SK-N-SH treated with all-trans-retinoic acid at 6 μM for 48 hours (cell line): ENCODE results near the gene ENOSF1.

Experiments
- ARNTL ChIP-seq: fragments of 450-650 bp; formaldehyde crosslinking; IDR thresholded peaks from 2 replicates; pipeline ENCODE4 v1.5.0; 2020; ENCODE audit warnings: low read depth, mild to moderate bottlenecking, moderate library complexity, borderline replicate concordance
- BACH2 ChIP-seq: fragments of 250-450 bp; sonication (Bioruptor Pico); IDR thresholded peaks from 2 replicates; pipeline ENCODE4 v1.9.0; 2021; ENCODE audit warnings: mild to moderate bottlenecking, borderline replicate concordance
- CREB5 ChIP-seq: fragments of 250-450 bp; sonication (Bioruptor Pico); IDR thresholded peaks from 2 replicates; pipeline ENCODE4 v1.5.1; 2020; ENCODE audit warnings: low read depth, mild to moderate bottlenecking, moderate library complexity
- ESRRG ChIP-seq: fragments of 250-450 bp; sonication (Bioruptor Pico); IDR thresholded peaks from 2 replicates; pipeline ENCODE4 v1.6.1; 2021; ENCODE audit warnings: mild to moderate bottlenecking
- PPARA ChIP-seq: fragments of 250-450 bp; sonication (Bioruptor Pico); IDR thresholded peaks from 2 replicates; pipeline ENCODE4 v1.5.0; 2020; ENCODE audit warnings: mild to moderate bottlenecking, borderline replicate concordance
- RARB ChIP-seq: fragments of 250-450 bp; sonication (Bioruptor Pico); IDR thresholded peaks from 2 replicates; pipeline ENCODE4 v1.8.0; 2021; ENCODE audit warnings: mild to moderate bottlenecking, moderate library complexity
- SNAI2 ChIP-seq: fragments of 250-450 bp; sonication (Bioruptor Pico); IDR thresholded peaks from 2 replicates; pipeline ENCODE4 v1.5.0; 2020; ENCODE audit warnings: mild to moderate bottlenecking, moderate library complexity
- TCF4 ChIP-seq: fragments of 250-450 bp; sonication (Bioruptor Pico); IDR thresholded peaks from 2 replicates; pipeline ENCODE4 v1.8.0; 2021; ENCODE audit warnings: mild to moderate bottlenecking, moderate library complexity, borderline replicate concordance
- TSHZ2 ChIP-seq: fragments of 250-450 bp; sonication (Bioruptor Pico); IDR thresholded peaks from 2 replicates; pipeline ENCODE4 v1.5.0; 2020; ENCODE audit warnings: mild to moderate bottlenecking, moderate library complexity
- ZFP3 ChIP-seq: fragments of 250-450 bp; sonication (Bioruptor Pico); IDR thresholded peaks from 2 replicates; pipeline ENCODE4 v1.5.0; 2020; ENCODE audit warnings: mild to moderate bottlenecking, moderate library complexity
- ZFP30 ChIP-seq: fragments of 450-650 bp; formaldehyde crosslinking; IDR thresholded peaks from 2 replicates; pipeline ENCODE4 v1.5.0; 2022; ENCODE audit warnings: mild to moderate bottlenecking, moderate library complexity
- ZNF565 ChIP-seq: fragments of 450-650 bp; formaldehyde crosslinking; conservative IDR thresholded peaks from 2 replicates; pipeline ENCODE4 v1.5.0; 2020; ENCODE audit warnings: low read depth, mild to moderate bottlenecking, moderate library complexity
- ZNF70 ChIP-seq: fragments of 450-650 bp; formaldehyde crosslinking; IDR thresholded peaks from 2 replicates; pipeline ENCODE4 v1.5.0; 2020; ENCODE audit warnings: mild to moderate bottlenecking, moderate library complexity
- TF ChIP-seq, protein P1 (sequence below): fragments of 250-450 bp; sonication (Bioruptor Pico); IDR thresholded peaks from 2 replicates; pipeline ENCODE4 v1.8.0; 2020; ENCODE audit warnings: mild to moderate bottlenecking, moderate library complexity, borderline replicate concordance

DNA sequence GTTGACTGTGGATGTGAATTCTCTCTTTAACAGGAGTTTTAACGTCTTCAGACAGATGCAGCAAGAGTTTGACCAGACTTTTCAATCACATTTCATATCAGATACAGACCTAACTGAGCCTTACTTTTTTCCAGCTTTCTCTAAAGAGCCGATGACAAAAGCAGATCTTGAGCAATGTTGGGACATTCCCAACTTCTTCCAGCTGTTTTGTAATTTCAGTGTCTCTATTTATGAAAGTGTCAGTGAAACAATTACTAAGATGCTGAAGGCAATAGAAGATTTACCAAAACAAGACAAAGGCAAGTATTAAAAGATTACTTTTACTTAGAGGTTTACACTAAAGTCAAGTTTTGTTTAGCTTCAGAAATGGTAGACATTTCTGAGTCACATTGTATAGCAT, 85.2 kb downstream of the ENOSF1 start:
- TF ChIP-seq, protein P1, sequence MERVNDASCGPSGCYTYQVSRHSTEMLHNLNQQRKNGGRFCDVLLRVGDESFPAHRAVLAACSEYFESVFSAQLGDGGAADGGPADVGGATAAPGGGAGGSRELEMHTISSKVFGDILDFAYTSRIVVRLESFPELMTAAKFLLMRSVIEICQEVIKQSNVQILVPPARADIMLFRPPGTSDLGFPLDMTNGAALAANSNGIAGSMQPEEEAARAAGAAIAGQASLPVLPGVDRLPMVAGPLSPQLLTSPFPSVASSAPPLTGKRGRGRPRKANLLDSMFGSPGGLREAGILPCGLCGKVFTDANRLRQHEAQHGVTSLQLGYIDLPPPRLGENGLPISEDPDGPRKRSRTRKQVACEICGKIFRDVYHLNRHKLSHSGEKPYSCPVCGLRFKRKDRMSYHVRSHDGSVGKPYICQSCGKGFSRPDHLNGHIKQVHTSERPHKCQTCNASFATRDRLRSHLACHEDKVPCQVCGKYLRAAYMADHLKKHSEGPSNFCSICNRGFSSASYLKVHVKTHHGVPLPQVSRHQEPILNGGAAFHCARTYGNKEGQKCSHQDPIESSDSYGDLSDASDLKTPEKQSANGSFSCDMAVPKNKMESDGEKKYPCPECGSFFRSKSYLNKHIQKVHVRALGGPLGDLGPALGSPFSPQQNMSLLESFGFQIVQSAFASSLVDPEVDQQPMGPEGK (CRISPR knock-in tag), result no peak
- TF ChIP-seq ZFP30 (CRISPR knock-in tag) (no peak), ARNTL (CRISPR knock-in tag) (no peak), ZFP3 (CRISPR knock-in tag) (no peak), CREB5 (CRISPR knock-in tag) (no peak), RARB (CRISPR knock-in tag) (no peak), ESRRG (no peak), PPARA (CRISPR knock-in tag) (no peak), SNAI2 (no peak), ZNF565 (CRISPR knock-in tag) (no peak), ZNF70 (no peak), BACH2 (CRISPR knock-in tag) (no peak), TSHZ2 (CRISPR knock-in tag) (no peak), TCF4 (no peak)
